Endothelial cell of umbilical vein (primary cell): Measurements from ENCODE around the gene LYRM4. TPM values are rescaled to one million over a fixed set of nuclear protein-coding genes. Genes with fewer than 3 reads are reported as not detected.

ENCODE experiments used
- BruUV-seq: library from RNA; stranded (reverse); fragments of 400-500 nt; replicated peaks from 2 replicates; lab custom pipeline; 2021; lab: Mats Ljungman, UMichigan
- CTCF ChIA-PET: fragments of 300-600, 350-600 bp; sonication (Branson Sonifier 250); formaldehyde crosslinking; loops from one replicate; lab custom pipeline; 2021; ENCODE audit warnings: antibody characterized with exemption, inconsistent platforms; lab: Charles Lee
- POLR2A ChIA-PET: fragments of 300-600, 350-600 bp; sonication (Branson Sonifier 250); formaldehyde crosslinking; loops from one replicate; lab custom pipeline; 2021; ENCODE audit warnings: antibody characterized with exemption, inconsistent platforms; lab: Charles Lee
- DNase-seq: peaks from one replicate; pipeline ENCODE4 v3.0.0-alpha.2; 2011; ENCODE audit warnings: low read depth, low spot score
- FAIRE-seq: peaks from 2 replicates; lab custom pipeline; 2011; peaks lifted over from hg19 to GRCh38; lab: Jason Lieb, UNC
- H2AFZ ChIP-seq: 2 replicates; pipeline ENCODE4 v1.6.0; 2012; ENCODE audit warnings: low read depth, low read length, control low read depth, inconsistent platforms
- H3K27ac ChIP-seq: 2 replicates; pipeline ENCODE4 v1.5.1; 2011; ENCODE audit warnings: low read depth, mild to moderate bottlenecking, control low read depth, low read length, moderate library complexity; ENCODE audit not compliant: insufficient read depth
- H3K27me3 ChIP-seq, 2 experiments: 2 replicates each; pipeline versions ENCODE4 v1.6.0 to v1.6.1; 2011; ENCODE audit warnings: low read length in 2 of 2, mixed read lengths in 1 of 2; ENCODE audit not compliant: control insufficient read depth in 2 of 2, insufficient read depth in 2 of 2
- H3K36me3 ChIP-seq, 2 experiments: 2 replicates in 1 of 2; 3 replicates in 1 of 2; pipeline ENCODE4 v1.5.1; 2011; ENCODE audit warnings: low read length in 2 of 2, mild to moderate bottlenecking in 1 of 2, moderate library complexity in 1 of 2; ENCODE audit not compliant: control insufficient read depth in 2 of 2, insufficient read depth in 2 of 2; ENCODE audit errors: extremely low read depth in 1 of 2
- H3K4me1 ChIP-seq: 3 replicates; pipeline ENCODE4 v1.5.1; 2011; ENCODE audit warnings: mild to moderate bottlenecking, low read length; ENCODE audit not compliant: control insufficient read depth, insufficient read depth; ENCODE audit errors: extremely low read depth
- H3K4me2 ChIP-seq: 2 replicates; pipeline ENCODE4 v1.6.1; 2011; ENCODE audit warnings: low read length, control low read depth, mixed read lengths; ENCODE audit not compliant: insufficient read depth
- H3K4me3 ChIP-seq, 3 experiments: fragments of 200-600 bp in 1 of 3; sonication (generic), shearing (Covaris generic) in 1 of 3; replicated peaks in 1 of 3; 2 replicates each; pipeline ENCODE4 v1.5.1; 2011 to 2016; ENCODE audit warnings: control low read depth in 3 of 3, low read length in 3 of 3, mild to moderate bottlenecking in 2 of 3, inconsistent platforms in 1 of 3, low read depth in 1 of 3, moderate library complexity in 1 of 3; ENCODE audit not compliant: insufficient read depth in 1 of 3
- H3K79me2 ChIP-seq: 2 replicates; pipeline ENCODE4 v1.6.0; 2012; ENCODE audit warnings: low read length, inconsistent platforms; ENCODE audit not compliant: control insufficient read depth, insufficient read depth
- H3K9ac ChIP-seq: replicated peaks from 2 replicates; pipeline ENCODE3; 2011; ENCODE audit warnings: low read length, control low read depth; ENCODE audit not compliant: insufficient read depth; ENCODE audit errors: extremely low read depth
- H3K9me1 ChIP-seq: replicated peaks from 3 replicates; pipeline ENCODE4 v1.6.0; 2011; ENCODE audit warnings: mild to moderate bottlenecking, low read length; ENCODE audit not compliant: control insufficient read depth, insufficient read depth; ENCODE audit errors: extremely low read depth
- H3K9me3 ChIP-seq: replicated peaks from 2 replicates; pipeline ENCODE4 v1.5.1; 2012; ENCODE audit warnings: low read length, inconsistent platforms; ENCODE audit not compliant: control insufficient read depth, insufficient read depth
- H4K20me1 ChIP-seq: replicated peaks from 2 replicates; pipeline ENCODE3; 2011; ENCODE audit warnings: mild to moderate bottlenecking, low read length; ENCODE audit not compliant: control insufficient read depth, insufficient read depth; ENCODE audit errors: extremely low read depth
- CTCF ChIP-seq, 2 donors: IDR thresholded peaks; 1 replicate in 1 of 2; 2 replicates in 1 of 2; pipeline ENCODE4 v1.5.1; 2011; ENCODE audit warnings: low read length in 2 of 2, mild to moderate bottlenecking in 2 of 2, moderate library complexity in 2 of 2, control low read depth in 1 of 2, inconsistent platforms in 1 of 2, low read depth in 1 of 2; ENCODE audit not compliant: insufficient read depth in 1 of 2; ENCODE audit errors: extremely low read depth in 1 of 2
- EZH2 ChIP-seq: IDR thresholded peaks from 2 replicates; pipeline ENCODE4 v1.6.1; 2012; ENCODE audit warnings: borderline replicate concordance, low read depth, mild to moderate bottlenecking, moderate library complexity, low read length, inconsistent platforms; ENCODE audit not compliant: severe bottlenecking
- FOS ChIP-seq: IDR thresholded peaks from 2 replicates; pipeline ENCODE4 v1.6.1; 2011; ENCODE audit warnings: mild to moderate bottlenecking, low read length, moderate library complexity, borderline replicate concordance; ENCODE audit not compliant: insufficient read depth
- GATA2 ChIP-seq: IDR thresholded peaks from 2 replicates; pipeline ENCODE4 v1.7.0; 2011; ENCODE audit warnings: low read depth, mild to moderate bottlenecking, moderate library complexity, mixed read lengths, low read length; ENCODE audit not compliant: insufficient read length, insufficient read depth
- JUN ChIP-seq: IDR thresholded peaks from 2 replicates; pipeline ENCODE4 v1.6.1; 2011; ENCODE audit warnings: borderline replicate concordance, low read depth; ENCODE audit not compliant: insufficient read length, insufficient read depth
- MAX ChIP-seq: IDR thresholded peaks from 2 replicates; pipeline ENCODE4 v1.6.1; 2011; ENCODE audit not compliant: insufficient read depth, insufficient read length
- MYC ChIP-seq: IDR thresholded peaks from one replicate; pipeline ENCODE4 v1.6.1; 2011; ENCODE audit warnings: mild to moderate bottlenecking, low read depth, low read length
- POLR2A ChIP-seq: IDR thresholded peaks from 2 replicates; pipeline ENCODE4 v1.6.1; 2012; ENCODE audit warnings: low read depth, mild to moderate bottlenecking, control low read depth, low read length
- POLR2AphosphoS5 ChIP-seq: IDR thresholded peaks from 2 replicates; pipeline ENCODE4 v1.6.1; 2012; ENCODE audit warnings: low read depth, mild to moderate bottlenecking, control low read depth, low read length, moderate library complexity; ENCODE audit not compliant: insufficient read depth
- dilution Hi-C: fragments of 300-500 bp; cut with MboI; formaldehyde crosslinking; loops from one replicate; pipeline ENCODE4 v1.15.0; 2019; ENCODE audit warnings: low sequenced_read_pairs; ENCODE audit not compliant: extremely low pct_ligation_motif_present
- intact Hi-C: fragments of 100-400 bp; cut with micrococcal nuclease; formaldehyde crosslinking; loops from one replicate; pipeline ENCODE4 v1.10.0; 2022
- polyA plus RNA-seq, 4 experiments: library from polyadenylated mRNA; depleted of rRNA in 3 of 4; stranded (reverse) in 3 of 4; unstranded in 1 of 4; fragments of >200 nt; gene quantifications; 2 replicates each; pipeline versions ENCODE4 v1.2.1 to v1.2.3, GENCODE V29; 2011 to 2012; ENCODE audit warnings: missing spikeins in 1 of 4
- total RNA-seq: library from RNA; stranded (reverse); gene quantifications from 2 replicates; pipeline ENCODE4 v1.2.3, GENCODE V29; 2021

Gene LYRM4
- total and polyA plus RNA-seq, 2 donors (not counting 3 experiments of a cell fraction or from before 2014, with no cell fraction given), result 39.5 to 44.0 TPM

DNA sequence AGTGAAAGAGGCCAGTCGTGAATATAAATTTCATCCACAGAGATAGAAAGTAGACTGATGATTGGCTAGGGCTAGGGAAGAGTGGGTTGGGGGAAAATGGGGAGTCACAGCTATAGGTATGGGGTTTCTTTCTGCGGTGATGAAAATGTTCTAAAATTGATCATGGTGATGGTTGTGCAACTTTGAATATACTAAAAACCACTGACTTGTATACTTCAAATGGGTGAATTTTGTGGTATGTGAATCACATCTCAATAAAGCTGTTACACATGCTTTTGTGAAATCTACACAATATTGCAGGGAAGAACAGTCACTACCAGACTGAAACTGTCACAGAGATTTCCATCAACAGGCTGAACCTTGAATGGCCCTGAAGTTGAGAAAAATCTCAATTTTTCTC, 61.5 kb downstream of the LYRM4 start:
- dilution Hi-C loops (no loop called here), intact Hi-C loops (no loop called here)
- FAIRE-seq, result no peak
- no peaks in the 10 kb centered on the region for H3K36me3 ChIP-seq
- no peak for TF ChIP-seq POLR2A
- TF ChIP-seq MAX, result no peak
- no peak for TF ChIP-seq GATA2
- TF ChIP-seq JUN, result no peak
- no peak for TF ChIP-seq CTCF (IDR thresholded peaks at IDR 0.05; ENCODE audit: extremely low read depth in 1 of 2, insufficient read depth in 1 of 2, low read depth in 1 of 2, low read length in 2 of 2)
- no peak for TF ChIP-seq POLR2AphosphoS5
- no peak for TF ChIP-seq MYC
- TF ChIP-seq FOS, result no peak
- no peak for TF ChIP-seq EZH2
- H3K9me3 ChIP-seq, result no peaks in the 10 kb centered on the region
- no peak for DNase-seq
- no peak overlapping the region for H3K27ac ChIP-seq
- CTCF ChIA-PET, result no interaction called here
- BruUV-seq, result no TSS peak
- no peak overlapping the region for H3K4me2 ChIP-seq
- no peaks in the 10 kb centered on the region for H3K9me1 ChIP-seq
- H3K4me3 ChIP-seq, result no peak overlapping the region
- no peaks in the 10 kb centered on the region for H4K20me1 ChIP-seq
- peaks cover 6% of the 10 kb centered on the region for H3K4me1 ChIP-seq
- POLR2A ChIA-PET, result no interaction called here
- no peak overlapping the region for H3K9ac ChIP-seq
- H3K27me3 ChIP-seq, result no peaks in the 10 kb centered on the region
- H2AFZ ChIP-seq, result no peak overlapping the region
- H3K79me2 ChIP-seq, result no peaks in the 10 kb centered on the region
